OCI-M2 (cell line): ENCODE measurements around the gene ADAM10.

Source experiments
- DNase-seq: peaks from one replicate; lab custom pipeline; 2025; ENCODE audit not compliant: unreplicated experiment; lab: John Stamatoyannopoulos, UW

Gene ADAM10

GRCh38 chr15:58726867-58727266, 22.6 kb downstream of the ADAM10 start:
- no peak for DNase-seq

DNA sequence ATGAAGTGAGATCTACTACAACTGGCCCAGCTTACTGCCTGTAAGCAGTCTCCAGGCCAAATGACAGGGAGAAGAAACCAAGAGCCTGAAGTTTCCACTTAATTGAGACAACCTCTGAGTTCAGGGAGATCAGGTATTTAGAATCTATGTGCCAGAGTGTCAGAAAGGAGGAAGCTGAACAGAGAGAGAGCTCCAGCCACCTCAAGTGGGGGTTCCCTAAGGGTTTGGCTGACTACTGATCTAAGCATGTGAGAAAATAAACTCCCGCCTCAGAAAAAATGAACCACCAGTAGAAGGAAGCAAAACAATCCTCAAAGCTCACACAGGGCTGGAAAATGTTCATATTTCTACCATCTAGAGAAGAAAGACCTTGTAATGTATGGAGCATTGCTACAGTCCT, 25.0 kb downstream of the ADAM10 start:
- no peak for DNase-seq

GRCh38 chr15:58717357-58717756, 32.1 kb downstream of the ADAM10 start:
- DNase-seq = no peak

DNA sequence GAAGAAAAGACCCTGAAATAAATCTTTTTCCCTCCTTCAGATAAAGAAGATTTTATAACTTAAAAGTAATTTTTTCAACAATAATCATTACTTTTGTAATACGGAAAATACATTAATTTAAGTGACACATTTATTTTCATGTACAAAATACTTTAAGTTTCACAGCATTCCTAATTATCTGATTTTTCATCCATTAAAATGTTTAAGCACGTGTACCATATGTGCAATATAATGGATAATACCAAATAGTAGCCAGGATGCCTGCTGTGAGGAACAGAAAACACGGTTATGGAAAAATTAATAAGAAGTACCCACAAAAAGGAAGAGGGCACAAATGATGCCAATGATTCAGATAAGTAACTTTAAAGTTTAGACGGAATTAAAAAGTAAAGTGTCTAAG, 33.5 kb downstream of the ADAM10 start:
- no peak for DNase-seq

DNA sequence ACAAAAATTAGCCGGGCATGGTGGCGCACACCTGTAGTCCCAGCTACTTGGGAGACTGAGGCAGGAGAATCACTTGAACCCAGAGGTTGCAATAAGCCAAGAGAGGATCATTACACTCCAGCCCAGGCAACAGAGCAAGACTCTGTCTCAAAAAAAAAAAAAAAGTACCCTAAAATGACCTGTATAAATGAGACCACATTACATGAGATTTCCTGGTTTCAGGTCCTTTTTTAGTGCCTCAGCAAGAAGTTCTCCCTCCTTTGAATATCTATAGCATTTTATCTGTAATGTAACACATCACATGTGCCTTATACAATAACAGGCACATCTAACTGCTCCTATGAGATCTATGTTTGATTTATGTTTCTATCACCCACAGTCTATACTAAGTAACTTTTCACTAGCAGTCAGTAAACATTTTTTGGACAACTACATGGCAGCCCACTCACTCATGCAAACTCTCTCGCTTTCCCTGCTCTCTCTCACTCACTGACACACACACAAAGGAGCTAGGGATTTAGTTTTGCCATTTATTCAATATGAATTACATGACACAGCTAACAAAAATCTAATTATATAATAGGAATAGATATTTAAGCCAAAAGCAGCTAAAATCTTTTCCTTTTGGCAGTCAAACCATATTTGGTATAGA, 34.1 kb downstream of the ADAM10 start:
- no peak for DNase-seq

GRCh38 chr15:58710701-58711100, 38.8 kb downstream of the ADAM10 start:
- DNase-seq = no peak

DNA sequence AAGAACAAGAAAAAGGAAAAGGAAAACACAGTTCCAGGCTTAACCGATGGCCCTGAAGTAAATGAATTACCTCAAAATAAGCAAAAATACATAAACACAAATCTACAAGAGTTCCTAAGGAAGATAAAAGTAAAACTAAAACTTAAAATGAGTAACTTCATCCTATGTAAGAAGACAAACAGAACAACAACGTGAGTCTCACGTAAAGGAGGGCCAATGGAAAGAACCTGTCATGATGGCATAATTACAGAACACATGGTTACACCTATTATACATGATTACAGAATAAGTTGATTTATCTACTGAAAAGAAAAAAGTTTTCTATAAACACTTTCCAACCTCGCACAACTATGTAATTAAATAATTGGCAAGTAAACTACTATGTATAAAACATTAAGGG, 42.1 kb downstream of the ADAM10 start:
- no peak for DNase-seq

GRCh38 chr15:58705105-58705504, 44.4 kb downstream of the ADAM10 start:
- DNase-seq = no peak

GRCh38 chr15:58704155-58704865, 45.2 kb downstream of the ADAM10 start:
- DNase-seq = no peak

DNA sequence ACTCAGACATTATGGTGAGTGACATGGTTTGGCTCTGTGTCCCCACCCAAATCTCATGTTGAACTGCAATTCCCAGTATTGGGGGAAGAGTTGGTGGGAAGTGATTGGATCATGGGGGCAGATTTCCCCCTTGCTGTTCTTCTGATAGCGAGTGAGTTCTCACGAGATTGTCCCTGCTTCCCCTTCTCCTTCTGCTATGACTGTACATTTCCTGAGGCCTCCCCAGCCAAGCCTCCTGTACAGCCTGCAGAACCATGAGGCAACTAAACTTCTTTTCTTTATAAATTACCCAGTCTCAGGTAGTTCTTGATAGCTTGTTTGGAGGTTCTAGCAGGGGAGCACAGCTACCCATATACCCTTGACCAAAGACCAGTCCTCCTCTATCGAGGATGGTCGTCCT, 45.9 kb downstream of the ADAM10 start:
- no peak for DNase-seq

GRCh38 chr15:58702233-58702632, 47.3 kb downstream of the ADAM10 start:
- DNase-seq = no peak

DNA sequence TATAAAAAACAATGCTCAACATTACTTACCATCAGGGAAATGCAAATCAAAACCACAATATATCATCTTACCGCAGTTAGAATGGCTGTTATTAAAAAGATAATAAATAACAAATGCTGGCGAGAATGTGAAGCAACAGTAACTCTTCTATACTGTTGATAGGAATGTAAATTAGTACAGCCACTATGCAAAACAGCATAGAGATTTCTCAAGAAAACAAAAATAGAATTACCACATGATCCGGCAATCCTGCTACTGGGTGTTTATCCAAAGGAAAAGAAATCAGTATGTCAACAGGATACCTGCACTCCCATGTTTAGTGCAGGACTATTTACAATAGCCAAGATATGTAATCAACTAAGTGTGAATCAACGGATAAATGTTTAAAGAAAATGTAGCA, 48.1 kb downstream of the ADAM10 start:
- DNase-seq = no peak

DNA sequence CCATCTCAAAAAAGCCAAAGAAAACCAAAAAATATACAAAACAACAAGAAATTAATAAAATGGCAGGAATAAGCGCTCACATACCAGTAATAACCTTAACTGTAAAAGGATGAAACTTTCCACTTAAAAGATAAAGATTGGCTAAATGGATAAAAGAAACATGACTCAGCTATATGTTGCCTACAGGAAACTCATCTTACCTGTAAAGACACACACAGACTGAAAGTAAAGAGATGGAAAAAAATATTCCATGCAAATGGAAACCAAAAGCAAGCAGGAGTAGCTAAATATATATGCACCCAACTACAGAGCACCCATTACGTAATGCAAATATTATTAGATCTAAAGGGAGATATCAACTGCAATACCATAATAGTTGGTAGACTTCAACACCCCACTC, 49.7 kb downstream of the ADAM10 start:
- no peak for DNase-seq

DNA sequence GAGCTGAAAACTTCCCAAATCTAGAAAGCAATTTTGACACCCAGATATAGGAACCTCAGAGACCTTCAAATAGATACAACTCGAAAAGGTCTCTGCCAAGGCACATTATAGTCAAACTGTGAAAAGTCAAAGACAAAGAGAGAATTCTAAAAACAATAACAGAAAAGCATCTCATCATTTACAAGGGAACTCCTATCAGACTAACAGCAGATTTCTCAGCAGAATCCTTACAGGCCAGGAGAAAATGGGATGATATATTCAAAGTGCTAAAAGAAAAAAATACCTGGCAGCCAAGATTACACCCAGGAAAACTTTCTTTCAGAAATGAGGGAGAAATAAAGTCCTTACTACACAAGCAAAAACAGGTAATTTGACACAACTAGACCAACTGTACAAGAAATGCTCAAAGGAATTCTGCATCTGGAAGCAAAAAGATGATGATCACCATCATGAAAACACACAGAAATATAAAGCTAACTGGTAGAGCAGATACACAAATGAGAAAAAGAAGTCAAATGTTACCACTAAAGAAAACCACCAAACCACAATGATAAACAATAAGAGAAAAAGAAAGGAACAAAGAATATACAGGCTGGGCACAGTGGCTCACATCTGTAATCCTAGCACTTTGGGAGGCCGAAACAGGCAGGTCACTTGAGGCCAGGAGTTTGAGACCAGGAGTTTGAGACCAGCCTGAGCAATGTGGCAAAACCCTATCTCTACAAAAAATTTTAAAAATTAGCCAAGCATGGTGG, 50.4 kb downstream of the ADAM10 start:
- DNase-seq = no peak

GRCh38 chr15:58697220-58697619, 52.3 kb downstream of the ADAM10 start:
- no peak for DNase-seq

DNA sequence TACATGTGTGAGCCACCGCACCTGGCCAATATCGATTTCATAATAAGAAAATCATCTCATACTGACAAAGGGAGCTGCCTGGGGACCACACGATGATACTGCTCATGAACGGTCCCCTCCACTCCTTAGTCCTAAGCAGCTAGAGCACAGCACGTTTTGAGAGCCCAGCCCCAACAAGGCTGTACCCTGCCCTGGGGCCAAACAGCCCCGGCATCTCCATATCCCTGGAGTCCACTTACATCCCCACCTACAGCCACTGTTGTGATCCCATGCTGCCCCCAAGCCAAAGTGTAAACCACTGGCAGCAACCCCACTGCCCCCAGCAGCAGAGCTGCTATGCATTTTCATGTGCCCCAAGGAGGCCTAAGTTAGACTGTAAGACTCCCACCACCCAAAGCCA, 52.8 kb downstream of the ADAM10 start:
- DNase-seq = no peak

GRCh38 chr15:58694641-58695398, 54.7 kb downstream of the ADAM10 start:
- no peak for DNase-seq

DNA sequence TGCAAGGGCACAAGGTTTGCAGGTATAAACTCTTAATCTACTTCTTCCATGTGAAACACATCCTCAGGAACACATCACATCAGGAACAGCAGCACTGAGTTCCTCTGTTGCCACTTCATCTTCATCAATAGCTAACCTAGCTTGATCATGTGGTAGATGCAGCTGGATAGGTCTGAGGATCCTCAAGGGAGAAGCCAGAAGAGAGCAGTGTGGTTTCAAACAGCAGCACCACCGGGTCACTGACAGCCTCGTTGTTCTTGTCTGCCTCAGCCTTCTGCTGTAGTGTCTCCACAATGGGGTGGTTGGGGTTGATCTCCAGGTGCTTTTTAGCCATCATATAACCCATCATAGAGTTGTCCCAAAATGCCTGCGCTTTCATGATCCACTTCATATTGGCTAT, 58.8 kb downstream of the ADAM10 start:
- DNase-seq = no peak

- DNase-seq = no peak
Measured at GRCh38 chr15:58689646-58690045, 59.9 kb downstream of the ADAM10 start.

GRCh38 chr15:58686286-58686685, 63.2 kb downstream of the ADAM10 start:
- no peak for DNase-seq

DNA sequence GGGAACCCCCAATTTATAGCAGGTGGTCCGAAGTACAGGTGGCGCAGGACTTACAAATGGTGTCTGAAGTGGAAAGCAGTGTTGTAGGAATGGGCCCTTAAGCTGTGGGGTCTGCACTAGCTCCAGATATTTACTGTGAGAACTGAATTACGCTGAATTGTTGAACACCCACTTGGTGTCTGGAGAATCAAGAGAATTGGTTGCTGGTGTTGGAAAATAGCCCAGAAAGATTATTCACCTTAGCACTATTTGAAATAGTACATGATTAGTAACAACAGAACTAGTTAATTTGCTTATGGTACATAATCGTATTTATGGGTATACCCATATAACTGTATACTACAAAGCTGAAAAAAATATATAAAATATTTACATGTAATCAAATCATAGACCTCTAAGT, 64.8 kb downstream of the ADAM10 start:
- no peak for DNase-seq
